Stimulated activated CD8-positive, alpha-beta memory T cell treated with anti-CD3 and anti-CD28 coated beads, Interleukin-7, amount 100 ng/mL, for 48 hours (primary cell): Measurements from ENCODE around the gene PARD3.
"Not testable (repeated sequence)": the region's sequence is repeated elsewhere in the genome, so short reads cannot be mapped to it uniquely, and the experiment has no call there.

ENCODE experiments used
- DNase-seq, 2 donors: peaks; one replicate each; pipeline ENCODE4 v3.0.0-alpha.2; 2020; ENCODE audit warnings: low read depth in 1 of 2; ENCODE audit errors: extremely low read depth in 1 of 2

The PARD3 gene

GRCh38 chr10:34407324-34407805 lies 407.7 kb downstream of the PARD3 start:
- DNase-seq, result no peak

DNA sequence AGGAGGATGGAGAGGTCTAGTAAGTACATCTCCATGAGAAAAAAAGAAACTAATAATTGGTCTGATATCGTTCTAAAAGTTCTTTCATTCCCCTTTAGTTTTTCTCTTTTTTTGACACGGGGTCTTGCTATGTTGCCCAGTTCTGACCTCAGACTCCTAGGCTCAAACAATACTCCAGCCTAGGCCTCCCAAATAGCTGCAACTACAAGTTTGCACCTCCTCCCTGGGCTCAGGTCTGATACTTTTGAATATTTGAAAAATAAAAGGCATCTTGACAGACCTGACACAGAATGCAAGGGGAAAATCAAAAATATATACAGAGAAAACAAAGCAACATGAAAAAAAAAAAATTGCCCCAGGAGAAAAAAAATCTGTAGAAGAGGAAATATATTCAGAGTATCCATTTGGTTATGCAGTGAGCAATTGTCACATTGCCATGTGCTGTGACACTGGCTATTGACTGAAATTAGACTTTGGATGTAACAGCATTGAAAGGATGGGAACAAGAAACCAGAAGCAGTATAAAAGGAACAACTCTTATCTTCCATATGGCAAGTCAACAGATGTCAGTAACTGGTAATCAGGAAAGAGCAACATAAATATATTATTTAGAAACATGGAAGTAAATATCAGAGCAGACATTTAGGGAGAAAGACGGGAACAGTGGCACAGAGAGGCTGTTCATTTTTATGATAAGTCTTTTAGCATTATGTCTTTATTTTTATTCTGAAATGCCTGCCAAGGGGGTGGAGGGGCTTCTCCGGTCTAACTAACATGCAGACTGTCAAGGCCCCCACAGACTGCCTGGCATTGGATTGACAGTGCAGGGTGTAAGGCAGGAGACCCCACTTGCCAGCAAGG lies 408.4 kb downstream of the PARD3 start:
- DNase-seq, result no peak

- no peak for DNase-seq
These were observed 409.3 kb downstream of the PARD3 start for GRCh38 chr10:34405611-34406462.

DNA sequence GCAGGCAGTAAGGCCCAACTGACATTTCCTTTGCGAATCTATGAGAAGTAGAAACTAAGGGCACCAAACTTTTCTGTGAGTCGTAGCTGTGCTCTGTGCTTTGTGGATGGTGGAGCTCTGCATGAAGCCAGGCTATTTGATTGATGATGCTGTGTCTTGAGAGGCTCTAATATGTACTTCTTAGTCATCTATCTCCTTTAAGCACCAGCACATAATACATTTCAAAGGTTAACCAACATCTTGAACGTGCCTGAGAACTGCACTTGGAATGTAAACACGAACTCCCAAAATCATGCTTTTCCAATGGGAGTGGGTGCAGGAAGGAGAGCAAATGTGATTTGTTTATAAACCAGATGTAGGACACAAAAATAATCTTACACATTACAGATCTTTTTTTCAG lies 411.6 kb downstream of the PARD3 start:
- no peak for DNase-seq

GRCh38 chr10:34400075-34400474 lies 415.0 kb downstream of the PARD3 start:
- DNase-seq, result no peak

GRCh38 chr10:34399013-34399412 lies 416.1 kb downstream of the PARD3 start:
- DNase-seq, result no peak

DNA sequence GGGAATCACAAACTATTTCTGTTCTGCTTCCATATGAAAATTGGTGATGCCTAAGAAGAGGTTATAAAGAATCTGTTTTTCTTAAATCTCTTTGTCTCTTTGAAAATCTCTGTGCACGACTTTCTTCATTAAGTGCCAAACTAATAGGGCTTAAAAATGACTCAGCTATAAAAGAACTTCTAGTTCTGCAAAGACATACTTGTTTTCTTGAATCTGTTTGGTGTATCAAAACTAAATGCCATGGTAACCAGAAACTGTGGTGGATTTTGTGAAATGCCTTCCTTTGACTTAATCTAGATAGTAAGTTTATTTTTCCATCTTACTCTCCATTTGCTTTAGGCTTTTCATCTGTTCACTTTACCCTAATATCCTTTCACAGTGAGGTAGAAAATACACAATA lies 417.8 kb downstream of the PARD3 start:
- DNase-seq, result no peak

DNA sequence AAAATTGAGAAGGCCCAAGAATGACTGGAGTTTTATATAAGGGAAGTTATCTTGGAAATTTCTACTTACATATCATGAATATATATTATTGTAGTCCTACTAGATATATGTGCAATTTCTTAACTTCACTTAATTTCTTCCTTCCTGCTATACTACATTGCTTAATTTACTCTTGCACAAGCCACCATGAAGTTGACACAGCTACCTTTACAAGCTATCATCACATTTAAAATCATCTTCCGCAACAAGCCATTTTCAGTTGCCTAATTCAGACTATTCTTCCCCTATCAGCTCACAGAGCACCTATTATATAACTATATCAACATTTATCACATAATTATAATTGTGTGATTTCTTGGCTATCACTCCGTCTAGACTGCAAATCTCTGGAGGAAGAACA lies 418.4 kb downstream of the PARD3 start:
- DNase-seq, result no peak

GRCh38 chr10:34392641-34393170 lies 422.4 kb downstream of the PARD3 start:
- no peak for DNase-seq

DNA sequence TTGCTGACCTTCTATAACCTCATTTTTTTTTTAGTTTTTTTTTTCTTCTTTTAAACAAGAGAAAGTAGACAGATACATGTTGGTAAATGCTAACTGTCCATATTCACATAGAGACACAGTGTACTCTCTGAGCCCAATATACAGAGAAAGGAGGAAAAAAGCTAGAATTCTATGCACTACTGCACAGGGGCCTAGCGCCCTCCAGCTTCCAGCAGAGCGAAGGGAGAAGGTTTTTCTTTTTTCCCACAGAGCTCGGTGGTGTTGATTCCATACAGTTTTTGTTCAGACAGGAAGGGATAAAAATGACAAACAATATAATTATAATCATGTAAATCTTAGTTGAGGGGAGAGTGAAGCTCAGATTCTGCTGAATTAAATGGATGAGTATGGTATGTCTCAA lies 423.9 kb downstream of the PARD3 start:
- not testable (repeated sequence) for DNase-seq

GRCh38 chr10:34389801-34390200 lies 425.3 kb downstream of the PARD3 start:
- no peak for DNase-seq

GRCh38 chr10:34386921-34387320 lies 428.2 kb downstream of the PARD3 start:
- DNase-seq, result no peak

DNA sequence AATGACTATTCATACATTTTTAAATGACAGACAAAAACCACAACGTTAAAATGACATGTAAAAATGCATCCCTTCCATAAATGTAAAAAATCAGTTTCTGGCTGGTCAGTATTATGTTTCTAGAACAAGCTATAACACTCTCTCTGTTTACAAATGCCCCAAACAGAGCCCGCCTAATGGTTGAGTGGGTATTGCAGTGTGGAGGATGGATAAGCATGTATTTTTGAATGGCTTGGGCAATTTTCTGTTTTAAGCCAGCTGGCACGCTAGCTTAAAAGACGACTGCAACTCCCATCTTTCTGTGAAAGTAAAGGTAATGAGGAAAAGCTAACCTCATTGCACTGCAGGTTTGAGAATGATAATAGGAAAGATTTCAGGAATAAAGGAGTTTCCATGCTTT lies 430.7 kb downstream of the PARD3 start:
- DNase-seq, result no peak

DNA sequence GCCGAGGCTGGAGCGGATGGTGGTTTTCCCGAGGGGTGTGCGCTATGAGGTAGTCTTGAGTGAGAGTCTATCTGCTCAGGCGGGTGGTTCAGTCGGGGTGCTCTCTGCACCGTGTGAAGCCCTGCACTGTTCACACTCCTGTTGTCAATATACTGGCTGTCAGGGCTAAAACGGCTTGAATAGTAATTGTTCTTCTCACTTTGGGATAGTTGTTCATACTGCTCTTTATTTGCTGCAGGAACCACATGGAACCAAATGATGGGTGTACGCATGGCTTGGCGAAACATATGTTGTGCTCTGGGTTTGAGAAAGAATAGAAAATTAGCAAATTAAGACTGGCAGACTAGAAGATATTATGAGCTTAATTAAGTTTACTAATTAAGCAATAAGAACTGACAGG lies 432.5 kb downstream of the PARD3 start:
- DNase-seq, result no peak

DNA sequence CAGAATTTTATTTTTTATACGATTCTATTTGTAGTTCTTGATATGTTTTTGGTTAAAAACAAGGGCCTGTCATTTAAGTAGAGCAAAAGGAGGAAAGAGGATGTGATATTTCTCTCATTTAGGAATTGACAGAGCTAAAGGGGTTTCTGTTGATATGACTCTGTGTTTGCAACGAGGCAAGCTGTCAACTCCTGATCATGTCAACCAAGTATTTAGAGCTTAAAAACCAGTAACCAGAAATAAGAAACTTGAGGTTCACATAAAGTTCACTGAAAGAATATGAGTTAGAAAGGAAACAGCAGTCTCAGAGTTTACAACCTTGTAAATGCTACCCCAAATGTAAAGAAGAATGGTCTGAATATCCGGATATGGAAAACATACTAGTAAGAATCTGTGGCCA lies 434.2 kb downstream of the PARD3 start:
- no peak for DNase-seq

- DNase-seq, result no peak
These were observed 436.8 kb downstream of the PARD3 start for GRCh38 chr10:34378297-34378696.

GRCh38 chr10:34377833-34378232 lies 437.3 kb downstream of the PARD3 start:
- no peak for DNase-seq

GRCh38 chr10:34374356-34375045 lies 440.6 kb downstream of the PARD3 start:
- DNase-seq, result no peak

DNA sequence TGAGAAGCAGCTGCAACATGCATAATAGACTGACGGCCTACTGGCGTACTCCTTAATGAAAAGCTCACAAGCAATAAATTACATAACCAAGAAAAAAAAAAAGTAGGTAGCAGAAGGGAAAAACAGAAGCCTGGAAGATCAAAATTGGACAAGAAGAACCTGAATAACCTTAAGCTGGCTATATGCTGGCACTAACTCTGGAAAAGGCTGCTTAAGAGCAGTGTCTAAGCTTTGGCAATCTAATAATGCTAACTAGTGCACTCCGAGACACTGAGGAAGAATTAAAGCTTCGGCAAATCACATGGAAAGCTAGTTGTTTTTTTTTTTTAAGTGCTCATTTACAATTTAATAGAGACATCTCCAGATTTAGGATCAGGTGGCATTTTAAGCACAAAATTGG lies 441.9 kb downstream of the PARD3 start:
- DNase-seq, result no peak

GRCh38 chr10:34372509-34372908 lies 442.6 kb downstream of the PARD3 start:
- no peak for DNase-seq

DNA sequence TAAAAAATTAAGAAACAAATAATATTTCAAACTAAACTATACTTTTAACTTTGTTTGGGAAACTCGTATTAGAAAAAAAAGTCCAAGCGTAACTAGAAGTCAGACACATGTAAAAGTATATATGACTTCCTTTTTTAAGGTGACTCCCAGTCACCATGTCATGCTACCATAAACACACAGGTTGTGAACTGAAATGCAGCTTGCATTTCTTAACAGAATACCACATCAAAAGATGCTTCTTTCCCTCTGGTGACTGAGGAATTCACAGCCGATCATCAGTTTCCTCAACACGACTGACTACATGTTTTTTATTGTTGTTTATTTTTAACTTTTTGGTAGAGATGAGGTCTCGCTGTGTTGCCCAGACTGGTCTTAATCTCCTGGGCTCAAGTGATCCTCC lies 445.0 kb downstream of the PARD3 start:
- DNase-seq, result no peak
